Activated T-helper 17 cell treated with anti-CD3 and anti-CD28 coated beads, Interleukin-2, amount 50 U/mL, for 72 hours (primary cell): ENCODE data around the gene MRC2. TPM values are rescaled to one million over a fixed set of nuclear protein-coding genes. Genes with fewer than 3 reads are reported as not detected.
"Not testable (repeated sequence)": the region's sequence is repeated elsewhere in the genome, so short reads cannot be mapped to it uniquely, and the experiment has no call there.

Experiments used
- ATAC-seq: fragments of 150-1000 bp; cut with Tn5 transposase; replicated peaks from 2 replicates; pipeline ENCODE4 v1.10.0; 2021; ENCODE audit warnings: mild to moderate bottlenecking, moderate library complexity
- H3K27ac Mint-ChIP-seq: one replicate; pipeline ENCODE4 v1.8.0; 2022; ENCODE audit warnings: mixed read lengths
- H3K27me3 Mint-ChIP-seq: one replicate; pipeline ENCODE4 v1.8.0; 2022; ENCODE audit warnings: mixed read lengths
- H3K36me3 Mint-ChIP-seq: one replicate; pipeline ENCODE4 v1.8.0; 2022; ENCODE audit warnings: low read depth, mild to moderate bottlenecking, mixed read lengths
- H3K4me1 Mint-ChIP-seq: one replicate; pipeline ENCODE4 v1.8.0; 2022; ENCODE audit warnings: mixed read lengths
- H3K4me3 Mint-ChIP-seq: one replicate; pipeline ENCODE4 v1.8.0; 2022; ENCODE audit warnings: mild to moderate bottlenecking, mixed read lengths
- H3K9me3 Mint-ChIP-seq: one replicate; pipeline ENCODE4 v1.8.0; 2022; ENCODE audit warnings: mixed read lengths
- total RNA-seq, 2 donors: library from RNA; stranded (reverse); gene quantifications; one replicate each; pipeline ENCODE4 v1.2.3, GENCODE V29; 2022

MRC2 gene
- total RNA-seq, 2 donors from 2014 or later, result 21.0 to 22.2 TPM

DNA sequence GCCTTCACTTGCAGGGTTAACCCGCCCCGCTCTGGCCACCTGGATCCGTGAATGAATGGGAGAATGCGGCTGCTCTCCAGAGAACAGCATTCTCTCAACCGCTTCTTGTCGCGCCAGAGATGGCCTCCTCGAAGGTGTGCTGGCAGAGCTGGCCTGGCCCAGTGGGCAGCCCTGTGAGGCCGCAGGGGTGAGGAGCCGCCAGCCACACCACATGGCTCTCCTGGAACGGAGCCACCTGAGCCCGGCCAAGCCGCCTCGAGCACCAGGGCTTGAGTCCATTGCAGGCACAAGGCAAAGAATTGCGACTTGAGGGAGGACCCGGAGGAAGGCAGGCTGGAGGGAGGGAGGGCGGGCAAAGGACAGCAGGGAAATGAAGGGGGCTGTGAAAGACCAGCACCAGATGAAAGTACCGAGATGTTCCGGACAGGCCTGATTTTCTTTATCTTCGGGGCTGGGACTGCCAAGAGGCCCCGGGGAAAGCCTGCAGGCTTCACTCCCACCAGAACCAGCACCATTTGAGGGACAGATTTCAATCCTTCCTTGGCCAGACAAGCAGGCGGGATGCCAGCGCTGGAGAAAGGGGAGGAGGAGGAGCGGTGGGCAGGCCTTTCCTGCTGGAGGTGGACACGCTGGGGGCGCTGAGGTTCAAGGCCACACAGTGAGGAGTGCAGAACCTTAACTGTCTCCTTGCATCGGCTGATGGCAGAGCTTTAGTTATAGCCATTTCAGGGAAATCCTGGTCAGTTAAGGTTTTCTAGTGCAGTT lies 69.4 kb downstream of the MRC2 start:
- no peak for ATAC-seq
- H3K27me3 Mint-ChIP-seq, result peaks cover 3% of the 10 kb centered on the region
- H3K9me3 Mint-ChIP-seq, result no peaks in the 10 kb centered on the region

DNA sequence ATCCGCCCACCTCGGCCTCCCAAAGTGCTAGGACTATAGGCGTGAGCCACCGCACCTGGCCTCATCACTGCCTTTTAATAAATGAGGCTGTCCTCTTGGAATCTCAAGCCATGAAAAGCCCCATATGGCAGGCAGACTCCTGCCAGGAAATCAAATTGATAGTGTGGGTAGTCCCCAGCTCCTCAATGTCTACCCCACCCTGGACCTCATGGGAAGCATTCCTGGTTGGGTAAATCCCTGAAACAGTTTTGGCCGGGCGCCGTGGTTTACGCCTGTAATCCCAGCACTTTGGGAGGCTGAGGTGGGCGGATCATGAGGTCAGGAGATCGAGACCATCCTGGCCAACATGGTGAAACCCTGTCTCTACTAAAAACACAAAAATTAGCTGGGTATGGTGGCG lies 71.0 kb downstream of the MRC2 start:
- not testable (repeated sequence) for H3K36me3 Mint-ChIP-seq, H3K27me3 Mint-ChIP-seq, H3K27ac Mint-ChIP-seq, H3K9me3 Mint-ChIP-seq, H3K4me1 Mint-ChIP-seq, ATAC-seq, H3K4me3 Mint-ChIP-seq

More for the DNA sequence above, 69.4 kb downstream of the MRC2 start:
- H3K27ac Mint-ChIP-seq, result no peak overlapping the region
- no peak overlapping the region for H3K4me3 Mint-ChIP-seq
- no peaks in the 10 kb centered on the region for H3K36me3 Mint-ChIP-seq
- H3K4me1 Mint-ChIP-seq, result no peaks in the 10 kb centered on the region

DNA sequence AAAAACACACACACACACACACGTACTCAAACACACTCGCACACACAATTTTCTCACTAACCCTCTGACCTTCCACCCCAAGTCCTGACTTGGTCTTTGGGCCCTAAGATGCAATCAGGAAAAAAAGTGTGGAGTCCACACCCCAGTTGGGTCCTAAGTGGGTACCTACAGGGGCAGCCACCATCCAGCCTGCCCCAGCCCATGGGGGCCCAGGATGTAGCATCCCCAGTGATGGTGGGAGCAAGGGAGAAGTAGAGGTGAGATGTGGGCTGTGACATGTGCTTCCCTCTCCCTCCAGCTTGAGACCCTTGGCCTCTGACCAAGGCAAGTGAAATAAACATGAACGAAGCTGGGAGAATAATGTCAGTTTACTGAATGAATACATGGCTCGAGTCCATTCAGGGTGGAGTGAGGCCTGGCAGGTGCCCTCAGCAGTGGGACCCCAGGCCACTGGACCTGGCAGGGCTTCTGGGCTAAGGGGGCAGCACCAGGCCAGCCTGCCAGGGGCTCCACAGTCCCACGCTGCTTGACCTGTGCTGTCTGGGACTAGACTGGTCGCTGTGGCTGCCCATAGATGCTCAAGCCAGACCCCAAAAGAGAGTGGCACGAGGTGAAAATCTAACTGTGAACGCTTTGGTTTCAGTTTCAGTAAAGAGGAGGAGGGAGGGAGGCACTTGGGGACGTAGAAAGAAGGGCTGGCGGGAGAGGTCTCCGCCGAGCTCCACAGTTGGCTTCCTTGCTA lies 73.7 kb downstream of the MRC2 start:
- H3K36me3 Mint-ChIP-seq, result no peaks in the 10 kb centered on the region
- no peak for ATAC-seq

DNA sequence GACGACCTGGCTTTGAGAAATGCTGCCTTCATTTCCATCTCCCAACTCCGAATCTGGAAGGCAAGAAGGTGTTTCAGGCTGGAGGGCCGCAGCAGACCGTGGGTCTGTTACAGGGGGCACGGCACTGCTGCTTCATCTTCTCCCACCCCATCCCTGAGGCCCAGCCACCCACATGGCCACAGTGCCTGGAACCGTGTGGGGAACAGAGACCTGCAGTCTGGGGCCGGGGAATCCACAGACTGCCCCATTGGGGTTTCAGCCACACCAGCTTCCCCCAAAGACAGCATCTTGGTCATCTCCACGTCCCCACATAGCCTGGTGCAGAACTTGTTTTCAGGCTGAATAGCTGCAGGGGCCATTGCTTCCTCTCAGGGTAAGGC lies 74.2 kb downstream of the MRC2 start:
- Mint-ChIP-seq H3K9me3 (no peaks in the 10 kb centered on the region), H3K27ac (no peak overlapping the region), H3K36me3 (no peaks in the 10 kb centered on the region), H3K4me3 (no peak overlapping the region), H3K4me1 (peaks cover 5% of the 10 kb centered on the region), H3K27me3 (peaks cover 7% of the 10 kb centered on the region)
- no peak for ATAC-seq

More for the DNA sequence above, 73.7 kb downstream of the MRC2 start:
- Mint-ChIP-seq H3K27ac (no peak overlapping the region), H3K9me3 (no peaks in the 10 kb centered on the region), H3K4me3 (no peak overlapping the region), H3K4me1 (peaks cover 5% of the 10 kb centered on the region), H3K27me3 (peaks cover 7% of the 10 kb centered on the region)

DNA sequence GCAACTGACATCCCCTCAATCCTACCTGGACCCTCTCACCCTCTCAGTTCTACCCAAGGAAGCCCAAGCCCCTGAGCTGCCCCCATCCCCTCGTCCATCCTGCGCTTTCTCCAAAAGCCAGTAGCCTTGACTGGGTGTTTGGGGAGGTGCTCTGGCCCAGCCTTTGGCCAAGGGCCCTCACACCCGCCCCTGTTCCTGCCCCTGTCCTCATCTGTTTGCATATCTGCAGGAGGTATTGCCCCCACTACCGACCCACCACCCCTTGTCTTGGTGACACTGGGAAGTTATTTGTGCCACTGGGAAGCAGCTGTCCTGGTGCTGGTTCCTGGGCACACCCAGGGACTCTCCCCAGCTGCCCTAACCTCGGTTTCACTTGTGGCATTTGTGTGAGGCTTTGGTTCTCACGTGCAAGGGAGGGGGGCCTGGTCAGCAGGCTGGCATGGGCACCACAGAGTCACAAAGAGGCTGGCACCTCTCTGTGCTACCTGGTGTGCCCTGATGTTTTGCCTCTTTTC lies 75.3 kb downstream of the MRC2 start:
- no peak for ATAC-seq
- Mint-ChIP-seq H3K9me3 (no peaks in the 10 kb centered on the region), H3K27ac (no peak overlapping the region), H3K36me3 (no peaks in the 10 kb centered on the region), H3K4me1 (peaks cover 5% of the 10 kb centered on the region), H3K4me3 (peak overlapping the region; percentile 48), H3K27me3 (peaks cover 7% of the 10 kb centered on the region)

DNA sequence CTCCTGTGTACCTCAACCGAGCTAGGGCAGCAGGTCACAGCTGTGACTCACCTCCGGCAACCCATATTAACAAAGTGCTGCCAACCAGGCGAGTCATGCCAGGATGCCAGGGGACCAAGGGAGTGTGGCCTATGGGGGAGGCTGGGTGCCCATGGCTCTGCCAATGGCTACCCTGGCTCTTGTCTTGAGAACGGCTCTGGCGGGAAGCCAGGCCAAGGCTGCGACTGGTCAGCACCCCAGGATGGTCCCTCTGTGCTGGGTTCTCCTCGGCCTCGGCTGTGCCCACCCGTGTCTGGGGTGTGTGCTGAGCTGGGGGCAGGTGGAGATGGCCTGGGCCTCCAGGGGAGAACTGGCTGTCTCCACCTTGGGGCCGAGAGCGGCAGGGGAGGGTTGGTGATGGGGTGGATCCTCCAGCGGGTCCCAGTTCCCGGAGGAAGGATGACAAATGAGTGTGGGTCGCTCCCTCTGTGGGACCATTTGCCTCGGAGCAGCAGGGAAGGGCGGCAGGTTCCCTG lies 75.8 kb downstream of the MRC2 start:
- peak overlapping the region; percentile 48 for H3K4me3 Mint-ChIP-seq
- H3K9me3 Mint-ChIP-seq, result no peaks in the 10 kb centered on the region
- ATAC-seq, result peak; percentile 72
- H3K27me3 Mint-ChIP-seq, result peaks cover 7% of the 10 kb centered on the region
- peaks cover 5% of the 10 kb centered on the region for H3K4me1 Mint-ChIP-seq
- no peak overlapping the region for H3K27ac Mint-ChIP-seq
- no peaks in the 10 kb centered on the region for H3K36me3 Mint-ChIP-seq

DNA sequence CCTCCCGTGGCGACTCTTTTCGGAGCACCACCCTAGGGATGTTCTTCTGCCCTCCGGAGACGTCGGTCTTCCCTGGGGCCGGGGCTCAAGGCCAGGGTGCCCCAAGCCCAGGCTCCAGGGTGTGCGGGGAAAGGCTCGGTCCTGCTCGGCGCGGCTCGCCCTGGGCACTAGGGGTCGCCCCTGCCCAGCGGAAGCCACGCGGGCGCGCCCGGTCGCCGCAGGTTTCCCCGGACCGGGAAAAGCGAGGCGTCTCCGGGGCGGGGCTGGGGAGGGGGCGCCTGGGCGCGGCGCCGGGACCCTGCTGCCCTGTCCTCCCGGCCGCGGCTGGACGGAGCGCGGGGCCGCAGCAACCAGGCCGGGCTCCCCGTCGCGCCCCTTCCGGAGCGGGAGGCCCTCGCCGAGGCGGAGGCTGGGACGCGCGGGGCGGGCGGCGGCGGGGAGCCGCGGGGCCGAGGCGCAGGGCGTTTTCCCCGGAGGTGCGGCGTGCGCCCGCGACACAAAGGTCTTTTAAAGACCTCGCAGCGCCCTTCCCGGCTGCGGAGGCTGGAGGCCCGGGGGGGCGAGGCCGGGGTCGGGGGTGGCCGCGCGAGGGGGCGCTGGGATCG lies 76.4 kb downstream of the MRC2 start:
- H3K9me3 Mint-ChIP-seq, result no peaks in the 10 kb centered on the region
- no peaks in the 10 kb centered on the region for H3K36me3 Mint-ChIP-seq
- peak overlapping the region; percentile 70 for H3K4me3 Mint-ChIP-seq
- peaks cover 5% of the 10 kb centered on the region for H3K4me1 Mint-ChIP-seq
- ATAC-seq, result peak; percentile 94
- peaks cover 7% of the 10 kb centered on the region for H3K27me3 Mint-ChIP-seq
- no peak overlapping the region for H3K27ac Mint-ChIP-seq

DNA sequence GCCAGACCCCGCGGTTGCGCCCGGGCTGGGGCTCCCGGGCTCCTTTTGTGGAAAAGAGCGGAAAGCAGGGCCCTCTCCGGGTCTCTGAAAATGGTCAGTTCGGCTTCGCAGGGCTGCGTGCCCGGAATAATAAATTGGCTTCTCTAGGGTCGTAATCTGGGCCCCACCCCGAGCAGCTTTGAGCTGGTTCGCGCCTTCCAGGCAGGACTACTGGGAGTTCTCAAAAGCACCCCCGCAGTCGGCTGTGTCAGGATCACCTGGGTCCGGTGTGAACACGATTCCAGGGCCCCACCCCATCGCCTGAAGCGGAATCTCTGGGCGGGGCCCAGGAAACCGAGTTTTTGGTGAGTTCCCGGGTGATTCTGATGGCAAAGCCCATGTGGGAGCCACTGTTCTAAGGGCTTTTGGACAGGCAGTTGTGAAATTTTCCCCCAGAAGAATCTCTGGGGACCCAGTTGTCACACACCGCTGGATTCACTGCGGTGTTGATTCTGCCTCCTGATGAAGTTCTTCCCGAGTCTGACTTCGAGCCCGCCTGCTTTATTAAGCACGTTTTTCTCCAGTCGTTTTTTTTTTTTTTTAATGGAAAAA lies 77.0 kb downstream of the MRC2 start:
- Mint-ChIP-seq H3K9me3 (no peaks in the 10 kb centered on the region), H3K4me3 (peak overlapping the region; percentile 70), H3K27ac (no peak overlapping the region), H3K36me3 (no peaks in the 10 kb centered on the region), H3K27me3 (peaks cover 7% of the 10 kb centered on the region), H3K4me1 (peaks cover 5% of the 10 kb centered on the region)
- ATAC-seq, result no peak

DNA sequence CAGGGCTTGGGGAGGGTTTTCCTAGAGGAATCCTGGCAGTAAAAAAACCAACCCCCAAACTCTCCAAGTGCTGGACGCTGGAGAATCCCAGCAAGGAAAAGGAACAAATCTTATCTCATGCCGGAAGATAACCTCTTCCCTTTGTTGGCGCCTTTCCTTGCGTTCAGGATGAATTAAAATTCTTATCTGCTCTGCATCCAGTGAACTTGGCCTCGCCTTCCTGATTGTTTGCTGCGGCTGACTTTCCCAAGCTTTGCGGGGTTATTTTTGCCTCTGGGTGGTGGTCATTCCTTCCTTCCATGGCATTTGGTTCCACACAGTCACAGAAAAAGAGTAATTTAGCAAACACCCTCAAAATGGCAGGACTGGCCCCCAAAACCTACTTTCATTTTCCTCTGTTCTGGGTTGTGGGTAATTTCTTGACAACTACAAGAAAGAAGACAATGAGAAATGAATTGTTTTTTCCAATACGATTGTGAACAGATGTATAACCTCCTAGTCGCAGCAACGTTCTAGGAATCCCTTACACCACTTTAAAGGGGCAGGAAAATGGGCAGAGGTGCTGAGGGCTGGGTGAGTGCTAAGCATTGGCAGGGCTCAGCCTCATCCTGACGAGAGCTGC lies 77.8 kb downstream of the MRC2 start:
- peak overlapping the region; percentile 70 for H3K4me3 Mint-ChIP-seq
- H3K27me3 Mint-ChIP-seq, result peaks cover 4% of the 10 kb centered on the region
- H3K36me3 Mint-ChIP-seq, result no peaks in the 10 kb centered on the region
- no peak for ATAC-seq
- H3K27ac Mint-ChIP-seq, result no peak overlapping the region
- H3K4me1 Mint-ChIP-seq, result peaks cover 5% of the 10 kb centered on the region
- H3K9me3 Mint-ChIP-seq, result no peaks in the 10 kb centered on the region

DNA sequence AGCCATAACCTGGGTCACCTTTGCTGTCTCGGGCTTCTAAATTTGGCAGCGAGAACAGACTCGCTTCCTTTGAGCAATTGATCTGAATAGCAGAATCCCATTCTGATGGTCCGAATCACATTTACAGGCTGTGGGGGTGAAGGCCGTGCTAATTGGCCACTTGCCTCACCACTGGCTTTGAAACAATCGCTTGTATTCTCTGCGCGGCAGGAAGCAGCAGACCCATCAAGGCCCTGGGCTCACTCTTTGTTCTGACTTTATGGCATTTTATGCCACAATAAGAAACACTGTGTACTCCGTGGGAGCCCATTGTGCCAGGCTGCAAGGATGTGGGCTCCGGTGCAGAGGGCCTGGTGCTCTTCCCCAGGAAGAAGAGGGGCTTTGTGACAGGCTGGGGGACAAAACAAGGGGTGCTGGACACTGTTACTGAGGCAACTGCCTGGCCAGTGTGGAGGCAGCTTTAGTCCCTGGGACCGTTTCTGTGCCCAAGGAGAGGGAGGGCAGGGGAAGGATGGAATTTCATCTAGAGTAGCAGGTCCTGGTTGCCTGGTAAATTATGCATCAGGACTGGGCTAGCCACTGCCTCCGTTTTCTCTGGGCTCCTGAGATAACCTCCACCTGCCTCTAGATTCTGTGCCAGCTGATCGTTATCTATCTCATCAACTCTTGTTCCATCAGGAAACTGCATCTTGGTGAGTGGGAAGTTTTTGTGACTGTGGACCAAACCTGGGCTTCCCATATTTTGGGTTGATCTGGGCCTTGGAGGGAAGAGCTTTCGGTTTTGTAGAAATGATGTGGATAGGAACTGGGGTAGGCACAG lies 78.5 kb downstream of the MRC2 start:
- H3K27me3 Mint-ChIP-seq, result peaks cover 4% of the 10 kb centered on the region

DNA sequence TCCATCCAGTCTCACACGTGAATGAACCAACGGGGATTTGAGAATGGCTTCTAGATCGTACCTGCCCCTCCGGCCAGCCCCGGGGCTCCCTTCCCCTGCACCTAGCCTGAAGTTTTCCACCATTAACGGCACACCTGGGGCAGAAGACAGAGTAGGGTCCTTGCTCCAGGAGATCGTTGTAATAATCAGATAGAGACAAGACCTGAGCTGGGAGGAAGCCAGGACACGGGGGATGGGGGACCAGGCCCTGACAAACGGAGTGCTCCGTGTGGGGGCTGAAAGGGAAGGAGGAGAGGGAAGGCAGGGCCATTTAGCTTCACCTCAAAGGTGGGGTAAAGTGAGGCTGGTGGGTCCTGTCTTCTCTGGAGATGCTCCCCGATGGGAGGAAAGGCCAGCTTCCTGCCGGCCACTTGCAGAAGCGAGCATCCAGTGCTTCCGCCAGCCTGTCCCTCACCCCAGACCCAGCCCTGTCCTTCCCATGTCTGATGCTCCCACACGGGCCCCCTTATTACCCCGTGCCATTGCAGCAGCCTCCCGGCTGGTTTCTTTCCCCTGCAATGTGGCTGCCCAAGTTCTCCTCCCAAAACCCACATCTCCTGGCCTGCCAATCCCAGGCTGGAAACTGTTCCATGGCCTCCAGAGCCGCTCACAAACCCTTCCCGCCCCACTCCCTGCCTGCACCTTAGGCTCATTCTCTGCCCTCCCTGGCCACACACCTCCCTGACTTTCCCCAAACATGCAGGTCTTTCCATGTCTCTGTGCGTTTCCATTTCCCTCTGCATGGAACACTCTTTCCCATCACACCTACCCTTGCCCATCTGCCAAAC lies 79.3 kb downstream of the MRC2 start:
- peaks cover 5% of the 10 kb centered on the region for H3K4me1 Mint-ChIP-seq
- no peak overlapping the region for H3K27ac Mint-ChIP-seq
- no peak for ATAC-seq

More for the DNA sequence above, 78.5 kb downstream of the MRC2 start:
- ATAC-seq, result no peak
- Mint-ChIP-seq H3K27ac (no peak overlapping the region), H3K4me3 (peak overlapping the region; percentile 70), H3K4me1 (peaks cover 5% of the 10 kb centered on the region), H3K36me3 (no peaks in the 10 kb centered on the region), H3K9me3 (no peaks in the 10 kb centered on the region)

DNA sequence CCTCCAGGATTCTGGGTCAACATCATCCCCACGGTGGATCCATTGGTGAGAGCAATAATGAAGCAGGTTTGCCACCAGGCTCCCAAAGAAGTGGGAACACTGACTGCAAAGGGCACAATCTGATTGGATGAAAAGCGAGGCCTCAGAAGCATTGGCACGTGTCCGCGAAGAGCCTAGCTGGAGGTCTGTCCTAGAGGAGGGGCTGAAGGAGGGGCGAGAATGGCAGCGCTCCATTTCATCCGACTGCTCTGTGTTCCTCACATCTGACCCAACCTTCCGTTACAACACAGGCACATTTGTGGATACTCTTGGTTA lies 79.9 kb downstream of the MRC2 start:
- Mint-ChIP-seq H3K27me3 (peaks cover 4% of the 10 kb centered on the region), H3K4me1 (peaks cover 5% of the 10 kb centered on the region), H3K9me3 (no peaks in the 10 kb centered on the region), H3K27ac (no peak overlapping the region), H3K4me3 (no peak overlapping the region), H3K36me3 (no peaks in the 10 kb centered on the region)
- no peak for ATAC-seq

More for the DNA sequence above, 79.3 kb downstream of the MRC2 start:
- H3K36me3 Mint-ChIP-seq, result no peaks in the 10 kb centered on the region
- H3K27me3 Mint-ChIP-seq, result peaks cover 4% of the 10 kb centered on the region
- H3K4me3 Mint-ChIP-seq, result no peak overlapping the region
- no peaks in the 10 kb centered on the region for H3K9me3 Mint-ChIP-seq

DNA sequence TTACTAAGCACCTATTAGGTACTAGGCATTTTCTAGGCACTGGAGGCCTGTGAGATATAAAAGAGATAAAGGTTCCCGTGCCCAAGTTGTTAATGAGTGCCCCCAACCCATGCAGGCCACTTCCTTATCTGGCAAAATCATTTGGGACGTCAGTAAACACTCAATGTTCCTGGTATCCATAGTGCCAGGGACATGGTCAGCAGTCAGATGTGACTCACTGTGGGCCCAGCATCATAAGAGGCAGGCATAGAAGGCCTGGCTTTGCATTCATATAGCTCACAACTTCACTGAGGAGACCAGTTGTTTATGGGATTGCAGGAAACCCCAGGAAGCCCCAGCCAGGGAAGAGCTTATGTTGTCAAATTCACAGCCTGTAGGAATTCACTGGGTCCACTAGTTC lies 81.1 kb downstream of the MRC2 start:
- H3K27ac Mint-ChIP-seq, result no peak overlapping the region
- no peaks in the 10 kb centered on the region for H3K36me3 Mint-ChIP-seq
- ATAC-seq, result no peak
- H3K9me3 Mint-ChIP-seq, result no peaks in the 10 kb centered on the region
- no peak overlapping the region for H3K4me3 Mint-ChIP-seq
- H3K4me1 Mint-ChIP-seq, result peaks cover 5% of the 10 kb centered on the region
- peaks cover 4% of the 10 kb centered on the region for H3K27me3 Mint-ChIP-seq
